HG02759 (cell line): ENCODE data around the gene ZNF141.
A peak's percentile ranks its signal among the peaks of the same experiment; 100 is the strongest.
"Not testable (repeated sequence)": the region's sequence is repeated elsewhere in the genome, so short reads cannot be mapped to it uniquely, and the experiment has no call there.

Source experiments
- ATAC-seq: cut with Tn5 transposase; IDR thresholded peaks from one replicate; pipeline ENCODE4 v1.9.1; 2021; ENCODE audit warnings: mild to moderate bottlenecking, moderate library complexity; ENCODE audit not compliant: unreplicated experiment

ZNF141 gene

GRCh38 chr4:337143-337931, at the start of gene ZNF141:
Gene ZNF141 (plus strand): TSS chr4:337814. CDS start chr4:337984, 170 bp downstream.
- ATAC-seq, result peak; percentile 92

- no peak for ATAC-seq
Measured at GRCh38 chr4:288891-289290, 48.7 kb upstream of the ZNF141 start.

- ATAC-seq, result no peak
Measured at GRCh38 chr4:294732-295131, 42.9 kb upstream of the ZNF141 start.

GRCh38 chr4:302381-302780, 35.2 kb upstream of the ZNF141 start:
- no peak for ATAC-seq

GRCh38 chr4:304516-304915, 33.1 kb upstream of the ZNF141 start:
- not testable (repeated sequence) for ATAC-seq

- no peak for ATAC-seq
Measured at GRCh38 chr4:304969-305680, 32.5 kb upstream of the ZNF141 start, which contains the start of gene ZNF732. Gene ZNF732 (minus strand): TSS chr4:305474. CDS start chr4:305310, 164 bp downstream.

- ATAC-seq, result no peak
Measured at GRCh38 chr4:306551-306961, 31.1 kb upstream of the ZNF141 start.

- ATAC-seq, result no peak
Measured at GRCh38 chr4:309807-310206, 27.8 kb upstream of the ZNF141 start.

GRCh38 chr4:314296-314903, 23.2 kb upstream of the ZNF141 start:
- ATAC-seq, result no peak

GRCh38 chr4:328729-329128, 8.9 kb upstream of the ZNF141 start:
- ATAC-seq, result no peak

- no peak for ATAC-seq
Measured at GRCh38 chr4:335515-335914, 2.1 kb upstream of the ZNF141 start.

GRCh38 chr4:336099-336892, 1.3 kb upstream of the ZNF141 start:
- ATAC-seq, result peak; percentile 3

- ATAC-seq, result peak; percentile 1
Measured at GRCh38 chr4:336893-337142, 796 bp upstream of the ZNF141 start.

GRCh38 chr4:337932-338758, 531 bp downstream of the ZNF141 start:
- ATAC-seq, result peak; percentile 33

- no peak for ATAC-seq
Measured at GRCh38 chr4:338759-339097, 1.1 kb downstream of the ZNF141 start.

- no peak for ATAC-seq
Measured at GRCh38 chr4:340011-340410, 2.4 kb downstream of the ZNF141 start.

- ATAC-seq, result no peak
Measured at GRCh38 chr4:373062-373839, 35.6 kb downstream of the ZNF141 start.

- ATAC-seq, result no peak
Measured at GRCh38 chr4:374298-375160, 36.9 kb downstream of the ZNF141 start.
